Endothelial cell of umbilical vein (primary cell): ENCODE results near the gene WDFY3. TPM values are rescaled to one million over a fixed set of nuclear protein-coding genes. Genes with fewer than 3 reads are reported as not detected.

Experiments used
- BruUV-seq: library from RNA; stranded (reverse); fragments of 400-500 nt; replicated peaks from 2 replicates; lab custom pipeline; 2021; lab: Mats Ljungman, UMichigan
- CTCF ChIA-PET: fragments of 300-600, 350-600 bp; sonication (Branson Sonifier 250); formaldehyde crosslinking; loops from one replicate; lab custom pipeline; 2021; ENCODE audit warnings: antibody characterized with exemption, inconsistent platforms; lab: Charles Lee
- POLR2A ChIA-PET: fragments of 300-600, 350-600 bp; sonication (Branson Sonifier 250); formaldehyde crosslinking; loops from one replicate; lab custom pipeline; 2021; ENCODE audit warnings: antibody characterized with exemption, inconsistent platforms; lab: Charles Lee
- DNase-seq: peaks from one replicate; pipeline ENCODE4 v3.0.0-alpha.2; 2011; ENCODE audit warnings: low read depth, low spot score
- FAIRE-seq: peaks from 2 replicates; lab custom pipeline; 2011; peaks lifted over from hg19 to GRCh38; lab: Jason Lieb, UNC
- H2AFZ ChIP-seq: 2 replicates; pipeline ENCODE4 v1.6.0; 2012; ENCODE audit warnings: low read depth, low read length, control low read depth, inconsistent platforms
- H3K27ac ChIP-seq: 2 replicates; pipeline ENCODE4 v1.5.1; 2011; ENCODE audit warnings: low read depth, mild to moderate bottlenecking, control low read depth, low read length, moderate library complexity; ENCODE audit not compliant: insufficient read depth
- H3K27me3 ChIP-seq, 2 experiments: 2 replicates each; pipeline versions ENCODE4 v1.6.0 to v1.6.1; 2011; ENCODE audit warnings: low read length in 2 of 2, mixed read lengths in 1 of 2; ENCODE audit not compliant: control insufficient read depth in 2 of 2, insufficient read depth in 2 of 2
- H3K36me3 ChIP-seq, 2 experiments: 2 replicates in 1 of 2; 3 replicates in 1 of 2; pipeline ENCODE4 v1.5.1; 2011; ENCODE audit warnings: low read length in 2 of 2, mild to moderate bottlenecking in 1 of 2, moderate library complexity in 1 of 2; ENCODE audit not compliant: control insufficient read depth in 2 of 2, insufficient read depth in 2 of 2; ENCODE audit errors: extremely low read depth in 1 of 2
- H3K4me1 ChIP-seq: 3 replicates; pipeline ENCODE4 v1.5.1; 2011; ENCODE audit warnings: mild to moderate bottlenecking, low read length; ENCODE audit not compliant: control insufficient read depth, insufficient read depth; ENCODE audit errors: extremely low read depth
- H3K4me2 ChIP-seq: 2 replicates; pipeline ENCODE4 v1.6.1; 2011; ENCODE audit warnings: low read length, control low read depth, mixed read lengths; ENCODE audit not compliant: insufficient read depth
- H3K4me3 ChIP-seq, 3 experiments: fragments of 200-600 bp in 1 of 3; sonication (generic), shearing (Covaris generic) in 1 of 3; replicated peaks in 1 of 3; 2 replicates each; pipeline ENCODE4 v1.5.1; 2011 to 2016; ENCODE audit warnings: control low read depth in 3 of 3, low read length in 3 of 3, mild to moderate bottlenecking in 2 of 3, inconsistent platforms in 1 of 3, low read depth in 1 of 3, moderate library complexity in 1 of 3; ENCODE audit not compliant: insufficient read depth in 1 of 3
- H3K79me2 ChIP-seq: 2 replicates; pipeline ENCODE4 v1.6.0; 2012; ENCODE audit warnings: low read length, inconsistent platforms; ENCODE audit not compliant: control insufficient read depth, insufficient read depth
- H3K9ac ChIP-seq: replicated peaks from 2 replicates; pipeline ENCODE3; 2011; ENCODE audit warnings: low read length, control low read depth; ENCODE audit not compliant: insufficient read depth; ENCODE audit errors: extremely low read depth
- H3K9me1 ChIP-seq: replicated peaks from 3 replicates; pipeline ENCODE4 v1.6.0; 2011; ENCODE audit warnings: mild to moderate bottlenecking, low read length; ENCODE audit not compliant: control insufficient read depth, insufficient read depth; ENCODE audit errors: extremely low read depth
- H3K9me3 ChIP-seq: replicated peaks from 2 replicates; pipeline ENCODE4 v1.5.1; 2012; ENCODE audit warnings: low read length, inconsistent platforms; ENCODE audit not compliant: control insufficient read depth, insufficient read depth
- H4K20me1 ChIP-seq: replicated peaks from 2 replicates; pipeline ENCODE3; 2011; ENCODE audit warnings: mild to moderate bottlenecking, low read length; ENCODE audit not compliant: control insufficient read depth, insufficient read depth; ENCODE audit errors: extremely low read depth
- CTCF ChIP-seq, 2 donors: IDR thresholded peaks; 1 replicate in 1 of 2; 2 replicates in 1 of 2; pipeline ENCODE4 v1.5.1; 2011; ENCODE audit warnings: low read length in 2 of 2, mild to moderate bottlenecking in 2 of 2, moderate library complexity in 2 of 2, control low read depth in 1 of 2, inconsistent platforms in 1 of 2, low read depth in 1 of 2; ENCODE audit not compliant: insufficient read depth in 1 of 2; ENCODE audit errors: extremely low read depth in 1 of 2
- EZH2 ChIP-seq: IDR thresholded peaks from 2 replicates; pipeline ENCODE4 v1.6.1; 2012; ENCODE audit warnings: borderline replicate concordance, low read depth, mild to moderate bottlenecking, moderate library complexity, low read length, inconsistent platforms; ENCODE audit not compliant: severe bottlenecking
- GATA2 ChIP-seq: IDR thresholded peaks from 2 replicates; pipeline ENCODE4 v1.7.0; 2011; ENCODE audit warnings: low read depth, mild to moderate bottlenecking, moderate library complexity, mixed read lengths, low read length; ENCODE audit not compliant: insufficient read length, insufficient read depth
- MAX ChIP-seq: IDR thresholded peaks from 2 replicates; pipeline ENCODE4 v1.6.1; 2011; ENCODE audit not compliant: insufficient read depth, insufficient read length
- MYC ChIP-seq: IDR thresholded peaks from one replicate; pipeline ENCODE4 v1.6.1; 2011; ENCODE audit warnings: mild to moderate bottlenecking, low read depth, low read length
- POLR2A ChIP-seq: IDR thresholded peaks from 2 replicates; pipeline ENCODE4 v1.6.1; 2012; ENCODE audit warnings: low read depth, mild to moderate bottlenecking, control low read depth, low read length
- POLR2AphosphoS5 ChIP-seq: IDR thresholded peaks from 2 replicates; pipeline ENCODE4 v1.6.1; 2012; ENCODE audit warnings: low read depth, mild to moderate bottlenecking, control low read depth, low read length, moderate library complexity; ENCODE audit not compliant: insufficient read depth
- dilution Hi-C: fragments of 300-500 bp; cut with MboI; formaldehyde crosslinking; loops from one replicate; pipeline ENCODE4 v1.15.0; 2019; ENCODE audit warnings: low sequenced_read_pairs; ENCODE audit not compliant: extremely low pct_ligation_motif_present
- intact Hi-C: fragments of 100-400 bp; cut with micrococcal nuclease; formaldehyde crosslinking; loops from one replicate; pipeline ENCODE4 v1.10.0; 2022
- polyA plus RNA-seq, 4 experiments: library from polyadenylated mRNA; depleted of rRNA in 3 of 4; stranded (reverse) in 3 of 4; unstranded in 1 of 4; fragments of >200 nt; gene quantifications; 2 replicates each; pipeline versions ENCODE4 v1.2.1 to v1.2.3, GENCODE V29; 2011 to 2012; ENCODE audit warnings: missing spikeins in 1 of 4
- total RNA-seq: library from RNA; stranded (reverse); gene quantifications from 2 replicates; pipeline ENCODE4 v1.2.3, GENCODE V29; 2021

WDFY3 gene
- total and polyA plus RNA-seq, 2 donors (not counting 3 experiments of a cell fraction or from before 2014, with no cell fraction given): 37.0 to 113 TPM

GRCh38 chr4:84792366-84793301 is 173.9 kb downstream of the WDFY3 start:
- Histone ChIP-seq H3K9me3 (no peaks in the 10 kb centered on the region), H3K4me1 (peaks cover 7% of the 10 kb centered on the region), H3K9me1 (no peaks in the 10 kb centered on the region), H3K79me2 (peaks cover 5% of the 10 kb centered on the region), H3K4me2 (no peak overlapping the region), H3K27me3 (no peaks in the 10 kb centered on the region), H3K27ac (no peak overlapping the region), H3K9ac (no peak overlapping the region), H3K4me3 (no peak overlapping the region), H4K20me1 (no peaks in the 10 kb centered on the region), H3K36me3 (peaks cover 0 to 20% of the 10 kb centered on the region in 2 experiments), H2AFZ (no peak overlapping the region)
- BruUV-seq: no TSS peak
- TF ChIP-seq GATA2 (peak; percentile 9), MYC (no peak)
- DNase-seq (no peak), FAIRE-seq (no peak)
- ChIA-PET CTCF (interaction anchor here (0.8 to 1.4 kb wide), 3 partner anchors 27 to 178 kb away, joined by 3 to 4 read pairs (median 3); no protein-coding TSS in a partner anchor), POLR2A (no interaction called here)
- dilution Hi-C loops (no loop called here), intact Hi-C loops (no loop called here)

- Histone ChIP-seq H3K79me2 (peaks cover 5% of the 10 kb centered on the region), H3K27me3 (no peaks in the 10 kb centered on the region), H3K4me1 (peaks cover 7% of the 10 kb centered on the region), H3K9me3 (no peaks in the 10 kb centered on the region), H3K36me3 (peaks cover 3 to 33% of the 10 kb centered on the region in 2 experiments), H3K27ac (no peak overlapping the region), H3K9me1 (no peaks in the 10 kb centered on the region), H2AFZ (no peak overlapping the region), H3K4me2 (no peak overlapping the region), H3K4me3 (no peak overlapping the region), H3K9ac (no peak overlapping the region), H4K20me1 (no peaks in the 10 kb centered on the region)
- no peak for FAIRE-seq
- intact Hi-C loops (no loop called here), dilution Hi-C loops (no loop called here)
- TF ChIP-seq GATA2: no peak
- no peak for TF ChIP-seq CTCF (IDR thresholded peaks at IDR 0.05; ENCODE audit: extremely low read depth in 1 of 2, insufficient read depth in 1 of 2, low read depth in 1 of 2, low read length in 2 of 2)
- TF ChIP-seq MAX: no peak
- TF ChIP-seq POLR2A: no peak
- TF ChIP-seq MYC: no peak
- no peak for TF ChIP-seq POLR2AphosphoS5
- no peak for TF ChIP-seq EZH2
- ChIA-PET POLR2A (no interaction called here), CTCF (interaction anchor here (0.9 to 1.3 kb wide), 4 partner anchors 10 to 61 kb away, joined by 3 to 4 read pairs (median 3); no protein-coding TSS in a partner anchor)
- BruUV-seq: no TSS peak
- DNase-seq: no peak
These were observed 175.5 kb downstream of the WDFY3 start for GRCh38 chr4:84790769-84791565.
